SU-DHL-6 (cell line): Measurements from ENCODE around the gene RAB3C.

ENCODE experiments used
- H2AFZ ChIP-seq: fragments of 200-600 bp; sonication (generic); 2 replicates; pipeline ENCODE4 v1.6.1; 2014; ENCODE audit warnings: low read depth, mild to moderate bottlenecking, moderate library complexity, mixed read lengths, antibody characterized with exemption, low read length; ENCODE audit not compliant: severe bottlenecking
- H3F3A ChIP-seq: fragments of 200-600 bp; shearing (Covaris generic); 2 replicates; pipeline ENCODE4 v1.6.0; 2016; ENCODE audit warnings: antibody characterized with exemption, mild to moderate bottlenecking; ENCODE audit not compliant: insufficient read depth
- H3K27ac ChIP-seq: fragments of 200-600 bp; sonication (generic); 2 replicates; pipeline ENCODE4 v1.5.1; 2016; ENCODE audit warnings: low read depth, mild to moderate bottlenecking, low read length, moderate library complexity, mixed read lengths
- H3K27me3 ChIP-seq: fragments of 200-600 bp; sonication (generic), shearing (Covaris generic); 2 replicates; pipeline ENCODE4 v1.6.0; 2014; ENCODE audit warnings: mild to moderate bottlenecking, low read length
- H3K36me3 ChIP-seq: fragments of 200-600 bp; sonication (generic); 2 replicates; pipeline ENCODE4 v1.6.1; 2014; ENCODE audit warnings: mild to moderate bottlenecking, low read length, mixed read lengths
- H3K4me2 ChIP-seq: fragments of 300-600, 200-600 bp; shearing (Covaris generic), sonication (generic); 2 replicates; pipeline ENCODE4 v1.6.0; 2014; ENCODE audit warnings: low read length, low read depth, mild to moderate bottlenecking; ENCODE audit not compliant: poor library complexity, severe bottlenecking
- H3K4me3 ChIP-seq: fragments of 200-600 bp; sonication (generic); 2 replicates; pipeline ENCODE4 v1.5.1; 2014; ENCODE audit warnings: antibody characterized with exemption, low read length, mild to moderate bottlenecking, mixed read lengths; ENCODE audit not compliant: insufficient read depth, poor library complexity, severe bottlenecking
- H3K79me2 ChIP-seq: fragments of 200-600 bp; sonication (generic); 2 replicates; pipeline ENCODE4 v1.6.1; 2014; ENCODE audit warnings: mild to moderate bottlenecking, low read length, moderate library complexity; ENCODE audit not compliant: insufficient read depth
- H3K9ac ChIP-seq: fragments of 200-600 bp; sonication (generic); 2 replicates; pipeline ENCODE4 v1.7.0; 2014; ENCODE audit warnings: mild to moderate bottlenecking, low read length
- H3K9me2 ChIP-seq: fragments of 200-600 bp; sonication (generic); replicated peaks from 2 replicates; pipeline ENCODE4 v1.6.1; 2014; ENCODE audit warnings: low read length; ENCODE audit not compliant: insufficient read depth
- H3K9me3 ChIP-seq: fragments of 200-600 bp; sonication (generic); 2 replicates; pipeline ENCODE4 v1.6.1; 2014; ENCODE audit warnings: low read length, mixed read lengths; ENCODE audit not compliant: insufficient read depth
- H4K20me1 ChIP-seq: fragments of 200-600 bp; sonication (generic); 2 replicates; pipeline ENCODE4 v1.6.1; 2014; ENCODE audit warnings: low read depth, mild to moderate bottlenecking, antibody characterized with exemption, low read length, moderate library complexity, mixed read lengths
- CTCF ChIP-seq: fragments of 200-600 bp; sonication (generic); IDR thresholded peaks from one replicate; pipeline ENCODE4 v1.5.1; 2017; ENCODE audit warnings: antibody characterized with exemption, mild to moderate bottlenecking, low read length, moderate library complexity; ENCODE audit not compliant: insufficient read depth, poor library complexity, severe bottlenecking
- EZH2phosphoT487 ChIP-seq: fragments of 200-600 bp; sonication (generic), shearing (Covaris generic); conservative IDR thresholded peaks from 2 replicates; pipeline ENCODE4 v1.6.1; 2018; ENCODE audit warnings: mild to moderate bottlenecking, antibody characterized with exemption, low read length, moderate library complexity, mixed read lengths

The RAB3C gene

DNA sequence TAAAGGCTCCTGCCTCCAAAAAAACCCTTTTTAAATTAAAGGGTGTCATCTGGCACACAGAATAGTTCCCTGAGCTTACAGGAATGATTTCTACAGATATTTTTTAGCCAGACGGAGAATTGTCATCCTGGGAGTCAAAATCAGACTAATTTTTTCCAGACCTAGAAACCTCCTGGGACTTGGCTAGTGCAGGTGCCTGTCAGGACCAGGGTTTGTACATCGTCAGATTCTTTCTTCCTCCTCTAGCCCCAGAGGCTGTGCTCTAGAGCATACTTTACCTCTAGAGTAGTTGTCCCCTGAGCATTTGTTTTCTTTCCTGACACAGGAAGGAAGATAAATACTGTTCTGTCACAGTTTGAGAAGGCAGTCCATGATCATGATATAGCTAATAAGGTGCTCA is 52.5 kb downstream of the RAB3C start:
- Histone ChIP-seq H2AFZ (no peak overlapping the region), H3K27ac (no peak overlapping the region), H3K9ac (no peak overlapping the region), H3K9me2 (no peaks in the 10 kb centered on the region), H3K79me2 (no peaks in the 10 kb centered on the region), H3K9me3 (no peaks in the 10 kb centered on the region), H3K4me2 (no peak overlapping the region), H3K4me3 (no peak overlapping the region), H3K27me3 (no peaks in the 10 kb centered on the region), H4K20me1 (no peaks in the 10 kb centered on the region), H3F3A (no peaks in the 10 kb centered on the region), H3K36me3 (no peaks in the 10 kb centered on the region)
- TF ChIP-seq CTCF (no peak), EZH2phosphoT487 (no peak)

DNA sequence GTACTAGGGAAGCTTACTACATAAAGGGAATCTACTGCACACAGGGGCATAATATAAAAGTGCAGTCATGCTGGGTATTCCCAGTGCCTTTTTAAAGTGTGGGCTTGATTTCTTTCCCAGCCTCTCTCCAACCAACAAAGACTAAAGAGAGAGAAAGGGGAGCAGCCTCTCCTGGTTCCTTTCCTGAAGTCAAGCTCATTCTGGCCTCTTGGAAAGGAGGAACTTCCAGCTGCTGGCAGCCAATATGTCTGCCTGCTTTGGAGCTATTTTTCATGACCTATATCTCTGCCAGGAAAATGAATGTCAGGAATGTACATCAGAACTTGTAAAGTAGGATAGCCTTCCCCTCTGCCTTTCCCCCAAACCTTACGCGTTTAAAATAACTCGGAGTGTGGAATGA is 57.1 kb downstream of the RAB3C start:
- H3K36me3 ChIP-seq = no peaks in the 10 kb centered on the region
- TF ChIP-seq EZH2phosphoT487 = no peak
- TF ChIP-seq CTCF = no peak
- no peak overlapping the region for H3K27ac ChIP-seq
- no peaks in the 10 kb centered on the region for H3F3A ChIP-seq
- H2AFZ ChIP-seq = no peak overlapping the region
- H3K4me3 ChIP-seq = no peak overlapping the region
- H3K9ac ChIP-seq = no peak overlapping the region
- H3K9me2 ChIP-seq = no peaks in the 10 kb centered on the region; the same call in 1 of the 2 replicates
- H3K4me2 ChIP-seq = no peak overlapping the region
- H3K9me3 ChIP-seq = no peaks in the 10 kb centered on the region
- no peaks in the 10 kb centered on the region for H3K79me2 ChIP-seq
- H4K20me1 ChIP-seq = no peaks in the 10 kb centered on the region
- no peaks in the 10 kb centered on the region for H3K27me3 ChIP-seq

- Histone ChIP-seq H3K9ac (no peak overlapping the region), H3K9me2 (no peaks in the 10 kb centered on the region; the same call in 1 of the 2 replicates), H3K27me3 (no peaks in the 10 kb centered on the region), H2AFZ (no peak overlapping the region), H3K36me3 (no peaks in the 10 kb centered on the region), H4K20me1 (no peaks in the 10 kb centered on the region), H3K9me3 (no peaks in the 10 kb centered on the region), H3K4me3 (no peak overlapping the region), H3K27ac (no peak overlapping the region), H3F3A (no peaks in the 10 kb centered on the region), H3K4me2 (no peak overlapping the region), H3K79me2 (no peaks in the 10 kb centered on the region)
- TF ChIP-seq EZH2phosphoT487 = no peak
- TF ChIP-seq CTCF = no peak
These were observed 58.7 kb downstream of the RAB3C start for GRCh38 chr5:58641533-58641932.

DNA sequence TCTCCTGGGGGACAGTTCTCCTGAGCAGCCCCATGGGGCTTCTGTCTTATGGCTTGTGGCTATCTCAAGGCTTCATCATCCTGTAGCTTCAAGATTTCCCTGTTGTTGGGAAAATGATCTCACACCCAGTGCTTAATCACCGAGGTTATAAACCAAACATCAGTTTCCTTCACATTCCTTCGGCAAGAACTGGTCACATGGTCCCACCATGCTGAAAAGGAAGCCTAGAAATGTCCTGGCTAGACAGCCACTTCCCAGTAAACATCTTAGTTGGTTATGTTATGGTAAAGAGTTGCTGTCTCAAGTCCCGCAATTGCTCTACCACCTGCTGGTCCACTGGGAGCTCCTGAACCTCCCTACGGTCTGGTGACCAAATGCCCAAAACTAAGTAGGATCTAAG is 66.0 kb downstream of the RAB3C start:
- Histone ChIP-seq H4K20me1 (no peaks in the 10 kb centered on the region), H2AFZ (no peak overlapping the region), H3K27me3 (no peaks in the 10 kb centered on the region), H3K79me2 (no peaks in the 10 kb centered on the region), H3K36me3 (no peaks in the 10 kb centered on the region), H3K9me2 (no peaks in the 10 kb centered on the region), H3K9ac (no peak overlapping the region), H3K4me2 (no peak overlapping the region), H3F3A (no peaks in the 10 kb centered on the region), H3K4me3 (no peak overlapping the region), H3K9me3 (no peaks in the 10 kb centered on the region), H3K27ac (no peak overlapping the region)
- TF ChIP-seq EZH2phosphoT487 (no peak), CTCF (no peak)
